CD14-positive monocyte (primary cell): ENCODE data around the gene HMCN2. TPM values are rescaled to one million over a fixed set of nuclear protein-coding genes. Genes with fewer than 3 reads are reported as not detected.
A peak's percentile ranks its signal among the peaks of the same experiment; 100 is the strongest.

Experiments
- DNase-seq, 3 donors: peaks; one replicate each; pipeline ENCODE4 v3.0.0-alpha.2; 2011 to 2022
- H2AFZ ChIP-seq: 2 replicates; pipeline ENCODE4 v1.6.0; 2012; ENCODE audit warnings: mild to moderate bottlenecking, low read depth, low read length, inconsistent platforms; ENCODE audit not compliant: insufficient read depth, poor library complexity, severe bottlenecking
- H3K27ac ChIP-seq, 2 donors: 1 replicate in 1 of 2; 2 replicates in 1 of 2; pipeline ENCODE4 v1.5.1; 2012 to 2013; ENCODE audit warnings: low read length in 2 of 2, control low read depth in 1 of 2, inconsistent platforms in 1 of 2, low read depth in 1 of 2, mild to moderate bottlenecking in 1 of 2
- H3K27me3 ChIP-seq, 2 donors: one replicate each; pipeline versions ENCODE4 v1.6.0 to v1.6.1; 2011 to 2013; ENCODE audit warnings: low read length in 2 of 2; ENCODE audit not compliant: control insufficient read depth in 2 of 2, insufficient read depth in 2 of 2
- H3K36me3 ChIP-seq, 2 donors: replicated peaks in 1 of 2; 1 replicate in 1 of 2; 2 replicates in 1 of 2; pipeline versions ENCODE4 v1.5.1 to v1.6.1; 2012 to 2013; ENCODE audit warnings: low read length in 2 of 2, control low read depth in 1 of 2, inconsistent platforms in 1 of 2, mild to moderate bottlenecking in 1 of 2; ENCODE audit not compliant: insufficient read depth in 2 of 2, control insufficient read depth in 1 of 2
- H3K4me1 ChIP-seq, 2 donors: 1 replicate in 1 of 2; 2 replicates in 1 of 2; pipeline versions ENCODE4 v1.5.1 to v1.6.1; 2012 to 2013; ENCODE audit warnings: low read length in 2 of 2, control low read depth in 1 of 2, inconsistent platforms in 1 of 2, mild to moderate bottlenecking in 1 of 2, moderate library complexity in 1 of 2; ENCODE audit not compliant: insufficient read depth in 2 of 2, control insufficient read depth in 1 of 2
- H3K4me2 ChIP-seq: replicated peaks from 2 replicates; pipeline ENCODE3; 2012; ENCODE audit warnings: low read length, moderate library complexity, mild to moderate bottlenecking; ENCODE audit not compliant: poor library complexity, severe bottlenecking; ENCODE audit errors: extremely low read depth
- H3K4me3 ChIP-seq, 3 experiments: fragments of 200-600 bp in 1 of 3; sonication (generic) in 1 of 3; replicated peaks in 1 of 3; 1 replicate in 2 of 3; 2 replicates in 1 of 3; pipeline ENCODE4 v1.5.1; 2011 to 2013; ENCODE audit warnings: low read length in 3 of 3, mild to moderate bottlenecking in 3 of 3, control low read depth in 2 of 3, low read depth in 2 of 3, inconsistent platforms in 1 of 3, moderate library complexity in 1 of 3
- H3K79me2 ChIP-seq: 2 replicates; pipeline ENCODE4 v1.6.0; 2012; ENCODE audit warnings: mild to moderate bottlenecking, control low read depth, inconsistent platforms, low read length, moderate library complexity; ENCODE audit not compliant: insufficient read depth
- H3K9ac ChIP-seq: 2 replicates; pipeline ENCODE4 v1.6.0; 2017; ENCODE audit warnings: low read length, mild to moderate bottlenecking; ENCODE audit not compliant: insufficient read depth, poor library complexity, severe bottlenecking
- H3K9me3 ChIP-seq, 2 donors: replicated peaks in 1 of 2; 1 replicate in 1 of 2; 2 replicates in 1 of 2; pipeline versions ENCODE4 v1.5.1 to v1.6.1; 2012 to 2013; ENCODE audit warnings: low read length in 2 of 2, control low read depth in 1 of 2; ENCODE audit not compliant: control insufficient read depth in 1 of 2, insufficient read depth in 1 of 2
- H4K20me1 ChIP-seq: 2 replicates; pipeline ENCODE4 v1.6.0; 2012; ENCODE audit warnings: mild to moderate bottlenecking, low read length, control low read depth, moderate library complexity; ENCODE audit not compliant: insufficient read depth
- H3K27ac Mint-ChIP-seq, 7 donors: one replicate each; pipeline ENCODE4 v1.8.0; 2020; ENCODE audit warnings: mild to moderate bottlenecking in 7 of 7, mixed read lengths in 7 of 7, moderate library complexity in 6 of 7, inconsistent platforms in 2 of 7
- H3K27me3 Mint-ChIP-seq, 3 donors: one replicate each; pipeline ENCODE4 v1.8.0; 2021 to 2022; ENCODE audit warnings: low read depth in 3 of 3, mild to moderate bottlenecking in 3 of 3, mixed read lengths in 3 of 3, moderate library complexity in 3 of 3, inconsistent platforms in 1 of 3
- H3K36me3 Mint-ChIP-seq, 2 donors: one replicate each; pipeline ENCODE4 v1.8.0; 2020; ENCODE audit warnings: mixed read lengths in 2 of 2, inconsistent platforms in 1 of 2, mild to moderate bottlenecking in 1 of 2
- H3K4me1 Mint-ChIP-seq: one replicate; pipeline ENCODE4 v1.8.0; 2020; ENCODE audit warnings: mild to moderate bottlenecking, mixed read lengths
- H3K4me3 Mint-ChIP-seq, 2 donors: one replicate each; pipeline ENCODE4 v1.8.0; 2020; ENCODE audit warnings: mild to moderate bottlenecking in 2 of 2, mixed read lengths in 2 of 2, moderate library complexity in 1 of 2
- H3K9me3 Mint-ChIP-seq, 7 donors: one replicate each; pipeline ENCODE4 v1.8.0; 2020 to 2022; ENCODE audit warnings: mixed read lengths in 7 of 7, mild to moderate bottlenecking in 6 of 7, moderate library complexity in 6 of 7, inconsistent platforms in 2 of 7
- WGBS: methylation state at CpG from one replicate; pipeline ENCODE4 v1.1.5; 2013; ENCODE audit warnings: missing lambda C conversion rate; ENCODE audit not compliant: insufficient coverage; 5-methylcytosine and 5-hydroxymethylcytosine counted together
- intact Hi-C, 2 donors: fragments of 100-400 bp; cut with micrococcal nuclease; formaldehyde crosslinking; loops; one replicate each; pipeline versions ENCODE4 v1.15.0 to v1.15.1; 2023
- polyA plus RNA-seq, 3 donors: library from polyadenylated mRNA; depleted of rRNA in 1 of 3; unstranded in 2 of 3; stranded (reverse) in 1 of 3; fragments of 300-500 nt in 2 of 3; fragments of >200 nt in 1 of 3; fragmentation: Illumina TruSeq in 2 of 3; gene quantifications; 1 replicate in 2 of 3; 2 replicates in 1 of 3; pipeline ENCODE4 v1.2.3, GENCODE V29; 2012 to 2021
- TF ChIP-seq, protein P1 (sequence below): fragments of 200-600 bp; IDR thresholded peaks from one replicate; pipeline ENCODE4 v1.8.0; 2022; ENCODE audit warnings: antibody characterized with exemption, mild to moderate bottlenecking

HMCN2 gene
- polyA plus RNA-seq, 3 donors, result not detected

DNA sequence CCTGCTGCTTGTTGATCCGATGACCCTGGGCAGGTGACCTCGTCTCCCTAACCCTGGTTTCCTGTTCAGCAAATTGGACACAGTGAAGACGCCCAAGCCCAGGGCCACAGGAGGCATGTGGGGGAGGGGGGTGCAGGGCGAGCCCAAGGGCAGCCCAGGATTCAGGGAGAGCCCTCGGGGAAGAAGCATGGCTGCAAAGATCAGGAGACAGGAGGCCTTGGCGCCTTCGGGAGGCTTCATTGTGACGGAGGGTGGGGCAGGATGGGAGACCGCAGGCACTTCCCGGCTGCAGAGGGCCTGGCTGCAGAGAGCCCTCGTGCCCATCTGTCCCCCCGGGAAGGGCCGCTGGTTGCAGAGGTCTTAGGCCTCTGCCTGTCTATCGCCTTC is 185.4 kb downstream of the HMCN2 start:
- Histone ChIP-seq H3K36me3 (no peaks in the 10 kb centered on the region), H3K4me2 (no peak overlapping the region), H3K4me1 (peaks cover 11 to 17% of the 10 kb centered on the region in 2 donors), H3K9ac (no peak overlapping the region), H2AFZ (no peak overlapping the region), H3K27ac (no peak overlapping the region), H3K4me3 (no peak overlapping the region), H3K9me3 (no peaks in the 10 kb centered on the region), H4K20me1 (no peaks in the 10 kb centered on the region), H3K27me3 (peaks cover 0 to 2% of the 10 kb centered on the region in 2 donors), H3K79me2 (no peaks in the 10 kb centered on the region)
- Mint-ChIP-seq H3K27ac (no peak overlapping the region), H3K4me3 (no peak overlapping the region), H3K9me3 (no peaks in the 10 kb centered on the region), H3K36me3 (no peaks in the 10 kb centered on the region), H3K4me1 (peaks cover 18% of the 10 kb centered on the region), H3K27me3 (peaks cover 17 to 41% (median 22%) of the 10 kb centered on the region in 3 donors)
- DNase-seq, result no peak
- 46% methylated on average over 9 of the region's 14 CpGs for WGBS
- TF ChIP-seq, protein P1, sequence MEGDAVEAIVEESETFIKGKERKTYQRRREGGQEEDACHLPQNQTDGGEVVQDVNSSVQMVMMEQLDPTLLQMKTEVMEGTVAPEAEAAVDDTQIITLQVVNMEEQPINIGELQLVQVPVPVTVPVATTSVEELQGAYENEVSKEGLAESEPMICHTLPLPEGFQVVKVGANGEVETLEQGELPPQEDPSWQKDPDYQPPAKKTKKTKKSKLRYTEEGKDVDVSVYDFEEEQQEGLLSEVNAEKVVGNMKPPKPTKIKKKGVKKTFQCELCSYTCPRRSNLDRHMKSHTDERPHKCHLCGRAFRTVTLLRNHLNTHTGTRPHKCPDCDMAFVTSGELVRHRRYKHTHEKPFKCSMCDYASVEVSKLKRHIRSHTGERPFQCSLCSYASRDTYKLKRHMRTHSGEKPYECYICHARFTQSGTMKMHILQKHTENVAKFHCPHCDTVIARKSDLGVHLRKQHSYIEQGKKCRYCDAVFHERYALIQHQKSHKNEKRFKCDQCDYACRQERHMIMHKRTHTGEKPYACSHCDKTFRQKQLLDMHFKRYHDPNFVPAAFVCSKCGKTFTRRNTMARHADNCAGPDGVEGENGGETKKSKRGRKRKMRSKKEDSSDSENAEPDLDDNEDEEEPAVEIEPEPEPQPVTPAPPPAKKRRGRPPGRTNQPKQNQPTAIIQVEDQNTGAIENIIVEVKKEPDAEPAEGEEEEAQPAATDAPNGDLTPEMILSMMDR, result no peak
- intact Hi-C loops, result no loop called here

DNA sequence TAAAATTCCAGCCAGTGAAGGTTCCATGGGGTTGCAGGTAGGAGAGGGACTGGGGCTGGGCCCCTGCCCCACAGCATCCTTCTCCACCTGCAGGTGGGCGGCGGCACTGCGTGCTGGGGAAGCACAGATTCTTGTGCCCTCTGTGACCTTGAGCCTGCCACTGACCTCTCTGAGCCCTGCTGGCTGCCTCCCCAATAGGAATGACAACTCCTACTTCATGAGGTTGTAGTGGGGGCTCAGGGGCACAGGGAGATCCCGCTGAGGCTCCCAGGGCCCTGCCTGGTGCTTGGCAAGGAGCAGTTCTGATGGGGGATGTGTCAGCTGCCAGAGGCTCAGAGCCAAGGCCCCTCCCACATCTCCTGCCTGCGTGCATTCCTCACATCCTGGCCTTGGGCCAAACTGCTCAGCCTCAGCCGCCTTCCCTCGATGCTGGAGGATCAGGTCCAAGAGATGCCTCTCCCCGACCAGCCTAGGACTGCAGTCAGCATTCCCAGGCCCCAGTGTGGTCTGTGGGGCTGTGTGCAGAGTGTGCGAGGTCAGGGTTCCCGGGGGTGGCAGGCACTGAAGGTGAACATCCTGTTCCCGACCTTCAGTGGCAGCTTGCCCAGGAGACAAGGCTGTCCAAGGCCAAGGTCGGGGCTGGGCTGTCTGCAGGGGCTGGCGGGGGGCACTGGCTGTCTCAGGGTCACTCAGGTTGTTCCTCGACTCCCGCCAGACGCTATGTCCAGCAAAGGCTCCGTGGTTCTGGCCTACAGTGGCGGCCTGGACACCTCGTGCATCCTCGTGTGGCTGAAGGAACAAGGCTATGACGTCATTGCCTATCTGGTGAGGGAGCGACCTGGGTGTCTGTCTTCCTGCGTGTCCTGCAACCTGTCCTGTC is 186.2 kb downstream of the HMCN2 start:
- Mint-ChIP-seq H3K27ac (no peak overlapping the region), H3K27me3 (peaks cover 15 to 42% (median 23%) of the 10 kb centered on the region in 3 donors), H3K4me3 (no peak overlapping the region), H3K4me1 (peaks cover 16% of the 10 kb centered on the region), H3K36me3 (no peaks in the 10 kb centered on the region), H3K9me3 (no peaks in the 10 kb centered on the region)
- Histone ChIP-seq H3K9me3 (no peaks in the 10 kb centered on the region), H3K79me2 (no peaks in the 10 kb centered on the region), H3K4me2 (no peak overlapping the region), H3K36me3 (no peaks in the 10 kb centered on the region), H4K20me1 (no peaks in the 10 kb centered on the region), H3K4me3 (no peak overlapping the region), H3K9ac (no peak overlapping the region), H3K4me1 (peaks cover 11 to 16% of the 10 kb centered on the region in 2 donors), H3K27me3 (no peaks in the 10 kb centered on the region), H2AFZ (peak overlapping the region; percentile 17), H3K27ac (no peak overlapping the region)
- TF ChIP-seq, protein P1, result no peak
- WGBS, result 59% methylated on average over 18 of the region's 23 CpGs
- intact Hi-C loops, result no loop called here
- DNase-seq, result no peak
